ENCODE measurements around the gene NUSAP1. TPM values are rescaled to one million over a fixed set of nuclear protein-coding genes. Genes with fewer than 3 reads are reported as not detected.
"Not testable (repeated sequence)": the region's sequence is repeated elsewhere in the genome, so short reads cannot be mapped to it uniquely, and the experiment has no call there.

Gene NUSAP1
- total RNA-seq, 2 experiments from 2014 or later, result 293 to 411 TPM

GRCh38 chr15:41289953-41290352 is 42.7 kb upstream of the NUSAP1 start:
- no peak for DNase-seq (ENCODE audit: low spot score)
- Histone ChIP-seq H3K9me2 (ENCODE audit: insufficient read depth, low read length) (no peaks in the 10 kb centered on the region), H3K27ac (ENCODE audit: low read depth, low read length, poor library complexity, severe bottlenecking) (no peak overlapping the region), H2AFZ (ENCODE audit: low read length) (no peak overlapping the region), H3K36me3 (ENCODE audit: insufficient read depth, low read length) (peaks cover 92% of the 10 kb centered on the region), H3K4me3 (ENCODE audit: low read depth, low read length, poor library complexity, severe bottlenecking) (no peak overlapping the region), H3K9me3 (ENCODE audit: low read length) (no peaks in the 10 kb centered on the region), H3K79me2 (ENCODE audit: insufficient read depth, low read depth, low read length) (peaks cover 62% of the 10 kb centered on the region), H4K20me1 (ENCODE audit: insufficient read depth, low read length) (peaks cover 6% of the 10 kb centered on the region; the same call in 1 of the 2 replicates), H3K4me2 (ENCODE audit: low read length) (no peak overlapping the region), H3K4me1 (ENCODE audit: insufficient read depth, low read length, poor library complexity, severe bottlenecking) (peaks cover 52% of the 10 kb centered on the region)
- intact Hi-C loops (cut with micrococcal nuclease; ENCODE audit: unreplicated experiment), result no loop called here
- CTCF ChIA-PET (ENCODE audit: unreplicated experiment), result no interaction called here
- no TSS peak for BruUV-seq (replicated peaks)
- POLR2A ChIA-PET, result interaction anchor here (0.7 kb wide), 2 partner anchors 18 to 153 kb away, joined by 3 to 5 read pairs; no protein-coding TSS in a partner anchor
- TF ChIP-seq, protein P1, sequence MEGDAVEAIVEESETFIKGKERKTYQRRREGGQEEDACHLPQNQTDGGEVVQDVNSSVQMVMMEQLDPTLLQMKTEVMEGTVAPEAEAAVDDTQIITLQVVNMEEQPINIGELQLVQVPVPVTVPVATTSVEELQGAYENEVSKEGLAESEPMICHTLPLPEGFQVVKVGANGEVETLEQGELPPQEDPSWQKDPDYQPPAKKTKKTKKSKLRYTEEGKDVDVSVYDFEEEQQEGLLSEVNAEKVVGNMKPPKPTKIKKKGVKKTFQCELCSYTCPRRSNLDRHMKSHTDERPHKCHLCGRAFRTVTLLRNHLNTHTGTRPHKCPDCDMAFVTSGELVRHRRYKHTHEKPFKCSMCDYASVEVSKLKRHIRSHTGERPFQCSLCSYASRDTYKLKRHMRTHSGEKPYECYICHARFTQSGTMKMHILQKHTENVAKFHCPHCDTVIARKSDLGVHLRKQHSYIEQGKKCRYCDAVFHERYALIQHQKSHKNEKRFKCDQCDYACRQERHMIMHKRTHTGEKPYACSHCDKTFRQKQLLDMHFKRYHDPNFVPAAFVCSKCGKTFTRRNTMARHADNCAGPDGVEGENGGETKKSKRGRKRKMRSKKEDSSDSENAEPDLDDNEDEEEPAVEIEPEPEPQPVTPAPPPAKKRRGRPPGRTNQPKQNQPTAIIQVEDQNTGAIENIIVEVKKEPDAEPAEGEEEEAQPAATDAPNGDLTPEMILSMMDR (conservative IDR thresholded peaks at IDR 0.05; ENCODE audit: low read length), result no peak
- no peak for TF ChIP-seq EZH2phosphoT487 (IDR thresholded peaks at IDR 0.05; ENCODE audit: borderline replicate concordance, low read depth, low read length)

- Histone ChIP-seq H3K27ac (ENCODE audit: low read depth, low read length, poor library complexity, severe bottlenecking) (peak overlapping the region; percentile 37), H4K20me1 (ENCODE audit: insufficient read depth, low read length) (no peaks in the 10 kb centered on the region), H3K4me2 (ENCODE audit: low read length) (peak overlapping the region; percentile 24), H3K79me2 (ENCODE audit: insufficient read depth, low read depth, low read length) (peaks cover 56% of the 10 kb centered on the region), H3K9me3 (ENCODE audit: low read length) (no peaks in the 10 kb centered on the region), H3K36me3 (ENCODE audit: insufficient read depth, low read length) (peaks cover 92% of the 10 kb centered on the region), H3K4me1 (ENCODE audit: insufficient read depth, low read length, poor library complexity, severe bottlenecking) (peaks cover 44% of the 10 kb centered on the region), H3K9me2 (ENCODE audit: insufficient read depth, low read length) (no peaks in the 10 kb centered on the region), H2AFZ (ENCODE audit: low read length) (no peak overlapping the region), H3K4me3 (ENCODE audit: low read depth, low read length, poor library complexity, severe bottlenecking) (no peak overlapping the region)
- CTCF ChIA-PET (ENCODE audit: unreplicated experiment), result interaction anchor here (0.6 kb wide), 1 partner anchor 275 kb away, joined by 9 read pairs; no protein-coding TSS in a partner anchor
- peak; percentile 76 for DNase-seq (ENCODE audit: low spot score)
- no TSS peak for BruUV-seq (replicated peaks)
- TF ChIP-seq, protein P1 (conservative IDR thresholded peaks at IDR 0.05; ENCODE audit: low read length), result no peak
- intact Hi-C loops (cut with micrococcal nuclease; ENCODE audit: unreplicated experiment), result no loop called here
- POLR2A ChIA-PET, result interaction anchor here (0.7 kb wide), 1 partner anchor 483 kb away, joined by 4 read pairs; no protein-coding TSS in a partner anchor
Observed at GRCh38 chr15:41291065-41291631, 41.5 kb upstream of the NUSAP1 start.

- no peak overlapping the region for H2AFZ ChIP-seq (ENCODE audit: low read length)
- no TSS peak for BruUV-seq (replicated peaks)
- CTCF ChIA-PET (ENCODE audit: unreplicated experiment), result no interaction called here
- peaks cover 92% of the 10 kb centered on the region for H3K36me3 ChIP-seq (ENCODE audit: insufficient read depth, low read length)
- H3K4me2 ChIP-seq (ENCODE audit: low read length), result no peak overlapping the region
- H3K9me2 ChIP-seq (ENCODE audit: insufficient read depth, low read length), result no peaks in the 10 kb centered on the region
- no peak overlapping the region for H3K27ac ChIP-seq (ENCODE audit: low read depth, low read length, poor library complexity, severe bottlenecking)
- peaks cover 38% of the 10 kb centered on the region for H3K4me1 ChIP-seq (ENCODE audit: insufficient read depth, low read length, poor library complexity, severe bottlenecking)
- POLR2A ChIA-PET, result no interaction called here
- DNase-seq (ENCODE audit: low spot score), result no peak
- no peak overlapping the region for H3K4me3 ChIP-seq (ENCODE audit: low read depth, low read length, poor library complexity, severe bottlenecking)
- no peaks in the 10 kb centered on the region for H3K9me3 ChIP-seq (ENCODE audit: low read length)
- no peaks in the 10 kb centered on the region for H4K20me1 ChIP-seq (ENCODE audit: insufficient read depth, low read length)
- peaks cover 49% of the 10 kb centered on the region; the same call in 1 of the 2 replicates for H3K79me2 ChIP-seq (ENCODE audit: insufficient read depth, low read depth, low read length)
- intact Hi-C loops (cut with micrococcal nuclease; ENCODE audit: unreplicated experiment), result no loop called here
- no peak for TF ChIP-seq EZH2phosphoT487 (IDR thresholded peaks at IDR 0.05; ENCODE audit: borderline replicate concordance, low read depth, low read length)
- TF ChIP-seq, protein P1 (conservative IDR thresholded peaks at IDR 0.05; ENCODE audit: low read length), result no peak
Observed at GRCh38 chr15:41292521-41292920, 40.2 kb upstream of the NUSAP1 start.

- H3K27ac ChIP-seq (ENCODE audit: low read depth, low read length, poor library complexity, severe bottlenecking); H4K20me1 ChIP-seq (ENCODE audit: insufficient read depth, low read length); H3K9me2 ChIP-seq (ENCODE audit: insufficient read depth, low read length); H3K4me1 ChIP-seq (ENCODE audit: insufficient read depth, low read length, poor library complexity, severe bottlenecking); CTCF ChIA-PET (ENCODE audit: unreplicated experiment); BruUV-seq (replicated peaks); DNase-seq (ENCODE audit: low spot score); intact Hi-C loops (cut with micrococcal nuclease; ENCODE audit: unreplicated experiment); POLR2A ChIA-PET; H3K79me2 ChIP-seq (ENCODE audit: insufficient read depth, low read depth, low read length); H3K4me3 ChIP-seq (ENCODE audit: low read depth, low read length, poor library complexity, severe bottlenecking); H3K4me2 ChIP-seq (ENCODE audit: low read length); H3K9me3 ChIP-seq (ENCODE audit: low read length); H2AFZ ChIP-seq (ENCODE audit: low read length): not testable (repeated sequence)
- H3K36me3 ChIP-seq (ENCODE audit: insufficient read depth, low read length), result peaks cover 74% of the 10 kb centered on the region
Observed at GRCh38 chr15:41301139-41301538, 31.5 kb upstream of the NUSAP1 start.

Measured in OCI-LY7 (cell line).